RPMI7951 (cell line): ENCODE measurements around the gene ELAPOR1. TPM values are rescaled to one million over a fixed set of nuclear protein-coding genes. Genes with fewer than 3 reads are reported as not detected.
"Not testable (repeated sequence)": the region's sequence is repeated elsewhere in the genome, so short reads cannot be mapped to it uniquely, and the experiment has no call there.

Experiments
- DNase-seq: peaks from one replicate; pipeline ENCODE4 v3.0.0-alpha.2; 2012; ENCODE audit warnings: low read depth
- total RNA-seq: library from RNA; depleted of rRNA; stranded (reverse); fragments of >200 nt; shearing (Covaris generic); gene quantifications from 2 replicates; pipeline ENCODE4 v1.2.3, GENCODE V29; 2014; rRNA removed

ELAPOR1 gene
- total RNA-seq, 1 experiment from 2014 or later = 0.36 TPM

- DNase-seq = no peak
Observed at GRCh38 chr1:109137958-109138357, 24.0 kb downstream of the ELAPOR1 start.

DNA sequence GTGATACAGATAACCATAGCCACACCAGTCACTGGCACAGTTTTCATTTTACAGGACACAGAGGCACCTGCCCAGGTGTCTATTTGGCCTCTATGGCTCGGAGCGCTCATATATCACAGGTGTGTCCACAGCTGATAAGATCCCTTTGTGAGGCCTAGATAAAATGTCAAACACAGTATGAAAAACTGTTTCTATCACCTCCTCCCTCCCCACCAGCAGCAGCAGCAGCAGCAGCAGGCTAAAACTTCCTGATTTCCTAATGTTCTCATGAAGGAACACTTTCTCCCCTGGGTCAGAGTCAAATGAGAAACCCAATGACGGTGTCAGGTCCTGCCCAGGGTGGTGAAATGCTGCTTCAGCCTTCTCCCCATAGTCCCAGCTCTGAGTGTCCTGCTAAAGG is 24.4 kb downstream of the ELAPOR1 start:
- DNase-seq = no peak

DNA sequence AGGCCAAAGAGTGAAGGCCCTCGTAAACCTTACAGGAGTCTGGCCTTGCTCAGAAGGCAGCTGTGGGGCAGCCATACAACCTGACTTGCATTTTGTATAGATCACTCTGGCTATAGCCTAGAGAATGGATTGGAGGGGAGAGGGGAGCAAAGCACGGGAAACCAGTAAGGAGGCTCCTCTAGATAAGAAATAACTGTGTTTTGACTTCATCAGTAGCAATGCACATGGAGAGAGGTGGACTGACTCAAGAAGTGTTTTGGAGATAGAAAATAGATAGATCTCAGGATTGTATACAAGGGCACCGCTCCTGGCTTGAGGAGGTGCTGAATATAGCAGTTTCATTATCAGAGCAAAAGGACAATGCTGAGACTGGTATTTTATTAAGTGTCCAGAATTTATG is 26.5 kb downstream of the ELAPOR1 start:
- no peak for DNase-seq

DNA sequence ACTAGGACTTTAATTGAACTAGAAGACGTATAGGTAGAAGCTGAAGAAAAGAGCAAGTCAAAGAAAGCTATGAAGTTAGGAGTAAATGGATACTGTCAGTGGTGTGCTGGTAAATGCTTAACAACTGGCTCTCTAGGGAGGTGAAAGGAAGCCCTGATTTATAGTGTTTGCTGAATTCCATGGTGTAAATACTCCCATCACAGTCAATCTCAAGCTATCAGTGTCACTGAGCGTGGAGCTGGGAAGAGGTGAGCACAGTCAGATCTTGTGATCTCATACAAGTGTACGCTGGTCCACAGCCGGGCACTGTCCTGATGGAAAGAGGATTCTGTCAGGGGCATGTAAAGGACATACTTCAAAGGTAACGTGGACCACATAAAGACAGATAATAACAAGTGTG is 28.3 kb downstream of the ELAPOR1 start:
- no peak for DNase-seq

- not testable (repeated sequence) for DNase-seq
Observed at GRCh38 chr1:109142725-109143124, 28.8 kb downstream of the ELAPOR1 start.

GRCh38 chr1:109148987-109149561 is 35.2 kb downstream of the ELAPOR1 start:
- no peak for DNase-seq

GRCh38 chr1:109149874-109150601 is 36.1 kb downstream of the ELAPOR1 start:
- DNase-seq = peak; percentile 7

DNA sequence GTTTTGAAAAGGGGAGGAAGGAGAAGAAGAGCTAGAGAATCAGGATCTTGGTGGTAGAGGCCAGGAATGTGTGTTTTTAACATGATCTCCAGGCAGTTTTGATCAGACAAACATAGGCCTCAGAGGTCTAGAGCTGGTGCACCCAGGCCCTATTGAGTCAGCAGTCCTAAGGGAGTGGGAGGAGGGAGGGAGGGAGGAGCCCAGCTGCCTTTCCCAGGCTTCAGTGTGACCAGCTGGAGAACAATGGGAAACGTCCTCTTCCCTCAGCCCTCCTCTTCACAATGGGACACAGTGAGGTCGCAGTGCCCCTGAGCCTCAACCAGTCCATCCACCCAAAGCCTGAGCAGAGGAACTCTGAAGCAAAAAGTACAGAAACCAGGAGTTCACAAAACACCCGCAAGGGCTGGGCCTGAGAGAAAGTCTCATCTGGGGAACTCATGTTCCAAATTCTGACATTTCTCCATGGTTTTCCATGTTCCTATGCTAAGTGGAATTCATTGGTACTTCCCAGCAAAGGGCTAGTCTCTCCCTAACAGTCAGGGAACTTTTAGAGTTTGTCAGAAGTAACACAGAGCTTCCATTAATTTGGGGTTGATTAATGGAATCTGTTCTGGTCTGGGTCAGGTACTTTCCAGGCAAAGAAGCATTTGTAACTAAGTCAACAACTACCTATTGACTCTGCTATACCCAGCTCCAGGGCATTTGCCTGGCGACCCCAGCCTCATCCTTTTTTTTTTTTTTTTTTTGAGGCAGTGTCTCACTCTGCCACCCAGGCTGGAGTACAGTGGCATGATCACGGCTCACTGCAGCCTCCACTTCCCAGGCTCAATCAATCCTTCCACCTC is 37.5 kb downstream of the ELAPOR1 start:
- DNase-seq = peak; percentile 72

- DNase-seq = no peak
Observed at GRCh38 chr1:109152196-109152595, 38.3 kb downstream of the ELAPOR1 start.

GRCh38 chr1:109156916-109157385 is 43.0 kb downstream of the ELAPOR1 start:
- DNase-seq = no peak

DNA sequence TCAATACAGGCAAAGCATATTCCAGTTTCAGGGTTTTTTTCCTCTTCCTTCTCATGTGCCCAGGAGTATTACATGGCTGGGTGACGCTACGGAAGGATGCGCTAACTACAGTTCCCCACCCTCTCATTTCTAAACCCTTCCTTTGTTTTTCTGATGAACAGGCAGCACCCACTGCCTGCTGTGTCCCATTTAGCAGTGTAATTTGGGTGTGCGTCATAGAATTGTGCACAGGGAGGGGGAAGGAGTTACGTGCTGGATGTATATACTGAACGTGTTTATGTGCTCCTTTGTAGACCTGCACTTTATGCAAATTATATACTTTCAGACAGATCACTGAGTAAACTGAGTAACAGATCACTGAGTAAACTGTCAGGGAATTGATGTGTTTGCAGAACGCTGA is 44.5 kb downstream of the ELAPOR1 start:
- no peak for DNase-seq

GRCh38 chr1:109159326-109159725 is 45.4 kb downstream of the ELAPOR1 start:
- DNase-seq = no peak

DNA sequence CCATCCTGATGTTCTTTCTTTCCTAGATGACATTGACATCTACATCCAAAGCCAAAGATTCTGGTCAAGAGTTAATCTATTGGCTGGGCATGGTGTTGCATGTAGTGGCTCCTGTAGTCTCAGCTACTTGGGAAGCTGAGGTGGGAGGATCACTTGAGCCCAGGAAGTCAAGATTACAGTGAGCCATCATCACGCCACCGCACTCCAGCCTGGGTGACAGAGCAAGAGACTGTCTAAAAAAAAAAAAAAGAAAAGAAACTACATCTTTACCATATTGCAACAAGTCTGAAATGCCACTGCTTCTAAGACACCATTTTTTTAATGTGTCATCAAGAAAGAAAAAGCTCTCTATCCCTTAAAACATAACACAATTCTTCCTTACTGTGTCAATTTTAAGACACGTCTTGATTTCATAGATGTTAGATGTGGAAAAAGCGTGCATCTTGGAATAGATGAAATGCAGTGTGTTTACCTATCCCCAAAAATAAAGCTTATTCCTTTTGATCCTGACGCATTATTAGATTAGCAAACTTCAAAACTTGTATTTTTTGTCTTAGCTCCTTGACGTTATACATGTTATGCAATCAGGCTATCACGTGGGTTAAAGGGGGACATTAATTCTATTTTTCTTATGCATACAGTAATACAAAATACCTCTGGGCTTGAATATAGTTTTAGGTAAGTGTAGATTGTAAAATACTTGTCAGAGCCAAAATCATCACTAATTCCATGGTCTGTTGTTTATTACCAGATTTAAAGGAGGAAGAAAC is 46.3 kb downstream of the ELAPOR1 start:
- no peak for DNase-seq

DNA sequence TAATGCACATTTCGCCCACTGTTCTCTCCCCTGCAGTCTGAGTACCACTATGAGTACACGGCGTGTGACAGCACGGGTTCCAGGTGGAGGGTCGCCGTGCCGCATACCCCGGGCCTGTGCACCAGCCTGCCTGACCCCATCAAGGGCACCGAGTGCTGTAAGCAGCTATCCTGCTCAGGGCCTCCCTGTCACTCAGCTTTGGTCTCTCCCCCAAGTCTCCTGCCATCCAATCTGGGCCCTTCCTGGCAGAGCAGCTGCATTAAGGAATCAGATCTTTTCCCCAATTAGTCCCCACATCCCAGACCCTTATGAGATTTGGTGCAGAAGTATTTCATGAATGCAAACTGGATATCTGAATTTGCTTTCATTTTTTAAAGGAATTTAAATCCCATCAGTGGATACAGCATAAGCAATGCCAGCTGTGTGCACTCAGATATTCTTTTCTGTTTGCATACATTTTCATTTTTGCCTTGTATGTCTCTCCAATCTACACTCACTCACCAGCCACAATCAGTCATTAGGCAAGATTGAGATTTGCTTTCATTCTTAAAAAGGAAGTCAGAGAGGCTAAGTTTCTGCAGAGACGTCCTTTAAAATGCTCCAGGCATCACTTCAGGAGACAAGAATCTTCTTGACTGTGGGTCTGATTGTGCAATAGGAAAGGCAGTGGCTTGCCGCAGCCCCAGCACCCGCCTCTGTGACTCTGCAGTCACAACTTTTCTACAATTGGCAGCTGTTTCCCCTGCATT is 48.1 kb downstream of the ELAPOR1 start:
- DNase-seq = peak; percentile 93

- no peak for DNase-seq
Observed at GRCh38 chr1:109162626-109163025, 48.7 kb downstream of the ELAPOR1 start.

DNA sequence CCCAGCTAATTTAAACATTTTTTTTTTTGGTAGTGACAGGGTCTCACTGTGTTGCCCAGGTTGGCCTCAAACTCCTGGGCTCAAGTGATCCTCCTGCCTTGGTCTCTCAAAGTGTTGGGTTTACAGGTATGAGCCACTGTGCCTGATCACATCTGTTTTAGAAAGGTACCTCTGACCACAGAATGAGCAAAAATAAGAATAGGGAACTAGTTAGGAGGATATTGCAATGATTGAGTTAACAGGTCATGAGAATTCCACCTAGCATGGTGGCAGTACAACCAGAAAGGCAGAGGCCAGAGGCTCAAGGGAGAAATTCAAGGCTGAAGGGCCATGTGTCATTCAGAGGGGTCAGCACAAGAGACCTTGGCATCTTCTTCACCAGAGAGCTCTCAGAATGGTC is 49.6 kb downstream of the ELAPOR1 start:
- no peak for DNase-seq

Other genes starting within 250 kb of the ELAPOR1 start
- gene GPSM2, start 237.1 kb upstream of the ELAPOR1 start, total RNA-seq = 126 and 151 TPM in 2 replicates
- gene CLCC1, start 150.6 kb upstream of the ELAPOR1 start, total RNA-seq = 23.6 and 24.3 TPM in 2 replicates
- gene WDR47, start 72.0 kb upstream of the ELAPOR1 start, total RNA-seq = 18.7 and 24.3 TPM in 2 replicates
- 55.9 and 80.2 TPM in 2 replicates for gene TAF13, start 38.1 kb upstream of the ELAPOR1 start, total RNA-seq
- 25.8 and 26.3 TPM in 2 replicates for gene TMEM167B, start 23.4 kb upstream of the ELAPOR1 start, total RNA-seq
- gene SARS1, start 99.8 kb downstream of the ELAPOR1 start, total RNA-seq = 145 and 147 TPM in 2 replicates
- gene CELSR2, start 135.4 kb downstream of the ELAPOR1 start, total RNA-seq = 1.2 and 1.5 TPM in 2 replicates
- gene PSRC1, start 169.0 kb downstream of the ELAPOR1 start, total RNA-seq = 70.0 and 74.6 TPM in 2 replicates
- not detected in 2 replicates for gene MYBPHL, start 192.9 kb downstream of the ELAPOR1 start, total RNA-seq